HepG2 (cell line): ENCODE data around the gene ETS1. TPM values are rescaled to one million over a fixed set of nuclear protein-coding genes. Genes with fewer than 3 reads are reported as not detected.

Experiments used
- EP300 ChIP-seq, 3 experiments: sonication (generic) in 1 of 3; formaldehyde crosslinking in 1 of 3; IDR thresholded peaks; 2 replicates each; pipeline versions ENCODE4 v1.5.1 to v1.6.1; 2011 to 2020; ENCODE audit warnings: low read depth in 2 of 3, low read length in 2 of 3, borderline replicate concordance in 1 of 3, improper control_type of control experiment in 1 of 3, mild to moderate bottlenecking in 1 of 3, missing genetic modification reagents in 1 of 3, moderate library complexity in 1 of 3
- ESRRA ChIP-seq: sonication (generic); formaldehyde crosslinking; IDR thresholded peaks from 2 replicates; pipeline ENCODE4 v1.5.1; 2020; ENCODE audit warnings: mild to moderate bottlenecking, low read depth, missing genetic modification reagents
- HNF1B ChIP-seq: sonication (generic); formaldehyde crosslinking; IDR thresholded peaks from 2 replicates; pipeline ENCODE4 v1.5.1; 2020; ENCODE audit warnings: mild to moderate bottlenecking, moderate library complexity, missing genetic modification reagents
- KAT8 ChIP-seq: IDR thresholded peaks from 2 replicates; pipeline ENCODE4 v1.6.1; 2016; ENCODE audit warnings: missing genetic modification reagents, missing compliant biosample characterization
- MAFK ChIP-seq, 2 experiments: IDR thresholded peaks in 1 of 2; conservative IDR thresholded peaks in 1 of 2; 2 replicates each; pipeline ENCODE4 v1.6.1; 2011; ENCODE audit warnings: improper control_type of control experiment in 2 of 2, low read length in 2 of 2
- NFAT5 ChIP-seq: sonication (generic); formaldehyde crosslinking; IDR thresholded peaks from 2 replicates; pipeline ENCODE4 v1.4.0; 2020; ENCODE audit warnings: missing genetic modification reagents
- REPIN1 ChIP-seq: sonication (generic); formaldehyde crosslinking; IDR thresholded peaks from 2 replicates; pipeline ENCODE4 v1.8.0; 2022; ENCODE audit warnings: missing genetic modification reagents, low read depth, mild to moderate bottlenecking, borderline replicate concordance
- SAFB2 ChIP-seq: sonication (generic); formaldehyde crosslinking; IDR thresholded peaks from 2 replicates; pipeline ENCODE4 v1.5.1; 2020; ENCODE audit warnings: missing genetic modification reagents, low read depth, mild to moderate bottlenecking, borderline replicate concordance
- SOX6 ChIP-seq, 2 experiments: fragments of 450-650 bp in 1 of 2; sonication (generic) in 1 of 2; formaldehyde crosslinking in 1 of 2; IDR thresholded peaks; 2 replicates each; pipeline versions ENCODE4 v1.4.0 to v1.6.1; 2017 to 2020; ENCODE audit warnings: antibody characterized with exemption in 1 of 2, mild to moderate bottlenecking in 1 of 2, missing genetic modification reagents in 1 of 2
- THRA ChIP-seq: sonication (generic); formaldehyde crosslinking; IDR thresholded peaks from 2 replicates; pipeline ENCODE4 v1.4.0; 2020; ENCODE audit warnings: missing genetic modification reagents, borderline replicate concordance
- ZHX1 ChIP-seq: sonication (generic); formaldehyde crosslinking; IDR thresholded peaks from 2 replicates; pipeline ENCODE4 v1.8.1; 2022; ENCODE audit warnings: low read depth, mild to moderate bottlenecking, missing genetic modification reagents
- ZNF460 ChIP-seq: sonication (generic); formaldehyde crosslinking; IDR thresholded peaks from 2 replicates; pipeline ENCODE4 v1.5.1; 2020; ENCODE audit warnings: missing genetic modification reagents, mild to moderate bottlenecking, borderline replicate concordance
- ZNF768 ChIP-seq: sonication (generic); formaldehyde crosslinking; IDR thresholded peaks from 2 replicates; pipeline ENCODE4 v1.4.0; 2020; ENCODE audit warnings: missing genetic modification reagents
- ZNF841 ChIP-seq: sonication (generic); formaldehyde crosslinking; IDR thresholded peaks from 2 replicates; pipeline ENCODE4 v1.8.1; 2023; ENCODE audit warnings: missing genetic modification reagents, borderline replicate concordance
- polyA plus RNA-seq, 8 experiments: library from polyadenylated mRNA; depleted of rRNA in 3 of 8; stranded (reverse) in 7 of 8; unstranded in 1 of 8; fragments of >200 nt; fragmentation: Illumina TruSeq in 4 of 8; extraction: Trizol in 4 of 8; gene quantifications; 2 replicates each; pipeline versions ENCODE4 v1.2.1 to v1.2.3, GENCODE V29; 2011 to 2016; ENCODE audit warnings: low read depth in 4 of 8, missing spikeins in 1 of 8, mixed read lengths in 1 of 8; ENCODE audit not compliant: insufficient read depth in 1 of 8
- total RNA-seq, 5 experiments: library from RNA; depleted of rRNA; stranded (reverse); fragments of >200 nt; fragmentation: Illumina TruSeq; extraction: Trizol; gene quantifications; 2 replicates each; pipeline ENCODE4 v1.2.3, GENCODE V29; 2016; ENCODE audit warnings: low read depth in 1 of 5

Gene ETS1
- total and polyA plus RNA-seq, 2 of the 13 experiments (the other 11 are each of a cell fraction or from before 2014, with no cell fraction given): 0.18 to 0.34 TPM

- TF ChIP-seq KAT8 (CRISPR knock-in tag): 0 out of 2 replicates have a peak, but pooled peaks have one; percentile 41
- TF ChIP-seq NFAT5 (CRISPR knock-in tag): no peak
- TF ChIP-seq ZNF841 (CRISPR knock-in tag): 0 out of 2 replicates have a peak, but pooled peaks have one; percentile 42
- peak in 1 of 2 experiments; percentile 41; a peak in 2 of 4 replicates for TF ChIP-seq EP300 (IDR thresholded peaks at IDR 0.05; ENCODE audit: low read depth in 2 of 2, low read length in 2 of 2)
- no peak for TF ChIP-seq EP300 (CRISPR knock-in tag; IDR thresholded peaks at IDR 0.05; ENCODE audit: borderline replicate concordance)
- no peak for TF ChIP-seq MAFK (conservative IDR thresholded peaks at IDR 0.05 in 1 of 2, IDR thresholded peaks at IDR 0.05 in 1 of 2; ENCODE audit: low read length in 2 of 2)
- TF ChIP-seq THRA (CRISPR knock-in tag): peak; percentile 34; the same call in 1 of the 2 replicates
- 0 out of 2 replicates have a peak, but pooled peaks have one; percentile 29 for TF ChIP-seq ZNF768
- no peak for TF ChIP-seq SOX6 (IDR thresholded peaks at IDR 0.05)
- peak; percentile 35 for TF ChIP-seq SOX6 (CRISPR knock-in tag; IDR thresholded peaks at IDR 0.05)
- TF ChIP-seq SAFB2: no peak
- TF ChIP-seq ESRRA (CRISPR knock-in tag): peak; percentile 70; the same call in 1 of the 2 replicates
- TF ChIP-seq ZNF460 (CRISPR knock-in tag): no peak
- no peak for TF ChIP-seq ZHX1 (CRISPR knock-in tag)
- TF ChIP-seq REPIN1: peak; percentile 14; the same call in 1 of the 2 replicates
- 0 out of 2 replicates have a peak, but pooled peaks have one; percentile 50 for TF ChIP-seq HNF1B (CRISPR knock-in tag)
These were observed 162.5 kb downstream of the ETS1 start (continued) for GRCh38 chr11:128424851-128425285.
